Germinal center (tissue), 1 donor: ENCODE measurements around the gene CRYBB3.

Source experiments
- DNase-seq: peaks from one replicate; pipeline ENCODE4 v3.0.0; 2012; ENCODE audit warnings: mixed read lengths, low spot score

CRYBB3 gene

DNA sequence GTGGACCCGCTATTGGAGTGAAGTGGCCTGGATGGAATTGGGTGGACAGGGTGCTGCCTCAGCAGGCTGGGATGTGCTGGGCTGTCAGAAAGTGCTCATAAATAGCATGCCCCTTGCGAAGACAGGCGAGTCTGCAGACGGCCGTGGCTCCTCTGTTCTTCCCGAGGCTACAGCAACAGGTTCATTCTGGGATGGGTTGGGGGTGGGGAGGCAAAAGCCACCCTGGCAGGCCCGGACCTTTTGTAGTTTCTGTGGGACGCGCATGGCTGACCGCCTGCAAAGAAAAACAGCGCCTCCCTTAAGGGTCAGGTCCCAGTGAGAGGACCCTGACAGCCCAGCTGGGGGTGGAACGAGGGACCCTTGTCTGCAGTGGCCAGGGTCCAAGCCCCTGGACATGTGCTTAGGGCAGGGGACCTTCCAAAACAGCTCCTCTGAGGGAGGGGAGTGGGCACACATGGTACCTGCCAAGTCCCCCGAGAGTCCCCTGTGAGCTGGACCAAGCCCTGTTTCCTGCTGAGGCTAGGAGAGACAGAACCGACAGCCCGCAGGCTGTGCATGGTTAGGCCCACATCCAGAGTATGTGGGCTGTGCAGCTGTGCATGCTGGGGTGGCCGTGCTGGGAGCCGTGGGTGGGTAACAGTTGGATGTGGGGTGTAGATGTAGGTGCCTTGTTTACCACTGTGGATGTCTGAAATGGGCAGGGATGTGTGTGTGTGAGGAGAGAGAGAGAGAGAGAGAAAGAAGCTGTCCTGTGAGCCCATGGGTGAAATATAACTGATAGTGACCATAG is at the start of gene CRYBB3:
Gene CRYBB3, plus strand, starts transcription at position 128 of the 790 bp plus-strand sequence. CDS start 1,539 bp downstream, outside the sequence.
- no peak for DNase-seq

DNA sequence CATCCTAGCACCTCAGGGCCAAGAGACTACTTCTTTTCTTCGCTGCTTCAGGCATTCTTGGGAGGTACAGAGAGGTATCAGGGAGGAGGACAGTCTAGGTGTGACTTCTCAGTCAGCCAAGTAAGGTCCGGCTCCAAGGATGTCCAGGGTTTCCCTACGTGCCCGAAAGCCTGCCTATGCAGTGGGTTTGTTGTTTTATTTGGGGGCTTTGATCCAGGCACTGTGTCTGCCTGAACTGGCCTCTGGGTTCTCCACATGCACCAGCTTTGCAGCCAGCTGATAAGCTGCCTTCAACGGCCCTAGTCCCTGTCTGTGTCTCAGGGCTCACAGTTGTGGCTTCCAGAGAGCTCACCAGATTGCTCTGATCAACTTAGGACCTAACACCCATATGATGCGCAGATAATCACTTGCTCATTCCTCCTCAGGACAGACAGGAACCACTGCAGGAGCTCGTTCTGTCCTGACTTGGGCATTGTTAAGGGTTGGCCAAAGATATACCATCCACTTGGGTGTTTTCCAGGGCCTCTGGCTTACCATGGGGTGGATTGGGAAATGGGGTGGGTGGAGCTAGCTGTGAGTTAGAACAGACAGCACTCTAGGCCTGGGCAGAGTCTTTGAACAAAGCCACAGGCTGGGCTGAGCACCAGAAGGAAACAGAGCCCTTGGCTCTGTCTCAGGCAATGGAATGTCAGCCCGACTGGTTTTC is 45.5 kb upstream of the CRYBB3 start:
- DNase-seq, result no peak

DNA sequence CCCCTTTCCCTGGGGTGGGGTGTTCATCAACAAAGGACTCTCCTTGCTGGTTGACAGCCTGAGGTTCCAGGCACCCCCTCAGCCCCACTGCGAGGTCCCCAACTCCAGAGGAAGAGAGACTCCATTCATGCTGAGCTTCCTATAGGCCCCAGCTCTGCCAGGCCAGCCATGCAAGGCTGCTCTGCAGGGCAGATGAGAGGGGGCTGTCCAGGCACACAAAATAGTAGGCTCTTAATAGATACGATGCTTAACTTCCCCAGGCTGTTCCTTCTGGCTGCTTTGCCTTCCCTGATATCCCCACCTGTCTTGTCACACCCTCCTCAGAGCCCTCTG is 45.0 kb upstream of the CRYBB3 start:
- DNase-seq, result no peak

DNA sequence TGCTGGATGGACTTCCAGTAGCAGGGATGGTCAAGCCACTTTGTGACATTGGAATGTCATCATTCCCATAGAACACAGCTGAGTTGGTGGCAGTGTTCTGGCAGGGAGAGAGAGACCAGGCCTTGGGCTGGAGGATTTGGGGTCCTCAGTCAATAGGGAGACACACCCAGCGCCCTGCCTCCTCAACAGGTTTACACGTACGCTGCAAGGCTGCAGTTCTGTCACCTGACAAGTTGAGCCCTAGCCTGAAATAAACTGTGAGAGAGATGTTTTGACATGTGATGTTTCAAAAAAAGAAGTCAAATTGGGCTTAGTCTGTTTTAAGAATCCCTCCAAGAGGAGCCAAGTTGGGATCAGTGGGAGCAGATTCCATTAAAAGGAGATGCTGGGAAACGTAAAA is 42.9 kb upstream of the CRYBB3 start:
- no peak for DNase-seq

DNA sequence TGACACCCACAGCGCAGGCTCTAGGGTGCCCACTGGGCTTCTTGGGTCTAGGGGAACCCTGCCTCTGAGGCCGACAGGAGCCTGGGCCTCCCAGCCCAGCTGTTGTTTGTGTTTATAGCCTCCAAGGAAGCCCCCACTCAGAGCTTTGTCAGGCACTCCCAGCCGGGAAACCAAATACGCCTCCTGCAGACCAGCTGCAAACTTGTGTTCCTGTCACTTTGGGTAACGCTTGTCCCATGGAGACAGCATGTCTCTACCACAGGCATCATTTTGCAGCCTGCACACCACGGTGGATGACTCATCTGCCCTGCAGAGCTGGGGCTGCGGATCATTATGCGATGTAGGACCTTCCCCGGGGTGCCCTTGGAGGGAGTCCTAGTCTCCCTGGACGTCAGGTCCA is 40.6 kb upstream of the CRYBB3 start:
- no peak for DNase-seq

DNA sequence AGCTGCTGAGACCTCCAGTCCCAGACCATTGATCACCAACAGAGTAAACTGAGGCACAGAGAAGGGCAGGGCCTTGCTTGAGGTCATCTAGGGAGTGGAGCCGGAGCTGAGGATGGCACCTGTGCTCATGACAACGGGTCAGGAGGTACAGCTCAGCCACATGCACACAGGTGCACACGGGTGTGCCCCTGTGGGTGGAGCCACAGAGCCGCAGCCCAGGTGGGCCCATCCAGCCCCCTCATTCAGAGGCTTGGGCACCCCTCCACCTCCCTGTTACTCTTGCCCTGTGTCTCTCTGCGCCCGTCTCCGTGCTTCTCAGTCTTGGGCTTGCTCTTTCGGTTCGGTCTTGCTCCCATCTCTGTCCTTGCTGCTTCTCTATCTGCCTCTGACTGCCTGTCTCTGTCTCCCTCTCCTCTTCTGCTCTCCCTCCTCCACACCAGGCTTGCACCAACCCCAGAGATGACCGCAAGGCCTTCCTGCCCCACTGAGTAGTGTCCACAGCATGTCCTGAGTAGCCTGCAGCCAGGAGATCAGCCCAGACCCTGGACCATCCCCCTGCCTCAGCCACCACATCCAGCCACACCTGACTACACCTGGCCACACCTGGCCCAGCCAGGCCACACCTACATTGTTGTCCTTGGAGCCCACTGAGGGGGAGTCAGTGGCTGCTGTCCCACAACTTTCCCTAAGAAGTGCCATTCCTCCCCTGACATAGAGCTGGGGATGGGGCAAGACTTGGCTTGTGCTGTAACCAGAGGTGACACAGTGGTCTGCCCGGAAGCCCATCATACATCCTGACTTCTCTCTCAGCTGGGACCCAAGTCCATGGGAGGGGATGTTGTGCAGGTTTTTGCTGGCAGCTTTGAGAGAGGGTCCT is 39.3 kb upstream of the CRYBB3 start:
- no peak for DNase-seq

DNA sequence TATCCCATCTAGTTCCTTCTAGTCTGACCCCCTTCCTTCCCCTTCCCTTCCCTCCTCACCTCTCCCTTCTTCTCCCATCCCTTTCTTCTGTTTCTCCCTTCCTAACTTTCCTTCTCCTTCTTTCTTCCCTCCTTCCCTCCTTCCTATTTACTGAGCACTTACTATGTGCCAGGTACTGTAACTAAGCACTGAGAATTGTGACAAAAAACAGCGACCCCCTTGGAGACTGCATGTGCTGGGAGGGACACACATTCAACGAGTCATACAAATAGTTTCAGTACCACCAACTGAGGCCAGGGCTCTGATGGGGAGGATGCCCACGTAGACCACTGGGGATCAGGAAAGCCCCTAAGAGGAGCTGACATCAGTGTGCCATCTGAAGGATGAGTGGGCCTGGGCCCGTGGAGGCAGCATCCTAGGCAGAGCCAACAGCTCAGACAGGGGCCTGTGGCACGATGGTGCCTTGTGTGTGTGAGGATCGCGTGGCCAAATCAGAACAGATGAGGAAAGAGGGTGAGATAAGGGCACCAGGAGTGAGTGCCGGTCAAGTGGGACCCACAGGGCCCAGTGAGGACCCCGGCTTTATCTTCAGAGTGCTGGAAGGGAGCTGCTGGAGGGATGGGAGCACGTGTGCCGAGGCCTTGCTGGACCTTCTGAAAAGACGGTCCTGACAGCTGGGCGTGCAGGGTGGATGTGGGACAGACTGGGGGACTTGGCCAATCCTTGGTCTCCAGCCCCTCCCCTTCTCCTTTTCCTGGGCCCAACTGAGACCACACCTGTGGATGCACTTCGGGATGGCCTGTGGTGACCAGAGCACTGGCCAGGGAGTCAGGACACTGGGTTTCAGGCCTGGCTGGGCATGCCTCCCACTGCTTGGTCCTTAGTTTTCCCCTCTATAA is 38.4 kb upstream of the CRYBB3 start:
- no peak for DNase-seq

DNA sequence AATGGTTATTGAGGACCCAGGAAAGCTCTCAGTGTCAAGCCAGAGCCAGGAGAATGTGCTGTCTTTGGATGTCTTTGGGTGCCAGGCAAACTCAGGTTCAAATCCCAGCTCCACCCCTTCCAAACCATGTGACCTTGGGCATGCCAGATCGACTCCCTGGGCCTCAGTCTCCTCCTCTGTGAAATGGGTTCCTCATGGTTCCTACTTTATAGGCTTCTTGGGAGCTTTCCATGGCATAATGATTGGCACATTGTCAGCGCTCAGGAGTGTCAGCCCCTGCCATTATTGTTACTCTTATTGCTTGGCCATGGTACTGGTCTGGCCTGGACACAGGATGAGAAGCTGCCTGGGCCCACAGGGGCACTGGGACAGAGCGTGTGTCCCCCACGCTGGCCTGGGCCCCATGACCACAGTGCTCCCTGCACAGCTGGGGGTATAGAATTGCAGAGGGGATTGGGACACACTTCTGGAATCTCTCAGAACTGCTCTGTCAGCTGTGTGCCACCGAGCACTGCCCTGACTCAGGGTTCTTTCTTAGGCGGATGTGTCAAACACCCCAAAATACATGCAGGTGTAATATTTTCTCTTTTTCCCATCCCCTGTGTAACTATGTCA is 37.6 kb upstream of the CRYBB3 start:
- no peak for DNase-seq

DNA sequence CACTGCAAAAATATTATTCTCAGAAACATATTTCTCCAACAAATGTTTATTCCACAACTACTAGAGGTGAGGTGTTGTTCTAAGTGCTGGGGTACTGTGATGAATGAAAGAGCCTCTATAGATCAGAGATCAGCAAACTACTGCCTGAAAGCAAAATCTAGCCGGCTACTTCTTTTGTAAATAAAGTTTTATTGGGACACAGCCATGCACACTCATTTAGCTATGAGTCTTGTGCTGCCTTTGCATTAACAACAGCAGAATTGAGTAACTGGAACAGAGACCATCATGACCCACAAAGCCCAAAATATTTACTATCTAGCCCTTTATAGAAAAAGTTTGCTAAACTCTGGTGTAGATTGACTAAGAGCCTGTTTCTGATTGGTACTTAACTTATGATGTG is 37.1 kb upstream of the CRYBB3 start:
- DNase-seq, result no peak

DNA sequence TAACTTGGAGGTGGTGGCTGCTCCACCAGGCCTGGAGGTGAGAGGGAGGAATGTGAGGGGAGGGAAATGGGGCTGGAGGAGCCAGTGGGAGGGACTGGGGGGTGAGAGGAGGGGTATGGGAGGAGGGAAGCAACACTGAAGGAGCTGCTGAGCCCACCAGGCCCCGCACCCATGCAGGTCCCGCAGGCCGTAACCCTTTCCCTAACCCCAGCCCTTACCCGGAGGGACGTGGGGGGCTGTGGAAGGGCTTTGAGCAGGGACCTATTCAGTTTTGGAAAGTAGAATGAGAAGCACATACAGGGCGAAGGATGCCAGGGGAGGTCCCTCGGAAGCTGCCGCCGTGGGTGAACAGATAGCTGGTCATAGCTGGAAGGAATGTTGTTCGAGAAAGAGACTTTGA is 33.9 kb upstream of the CRYBB3 start:
- DNase-seq, result no peak

DNA sequence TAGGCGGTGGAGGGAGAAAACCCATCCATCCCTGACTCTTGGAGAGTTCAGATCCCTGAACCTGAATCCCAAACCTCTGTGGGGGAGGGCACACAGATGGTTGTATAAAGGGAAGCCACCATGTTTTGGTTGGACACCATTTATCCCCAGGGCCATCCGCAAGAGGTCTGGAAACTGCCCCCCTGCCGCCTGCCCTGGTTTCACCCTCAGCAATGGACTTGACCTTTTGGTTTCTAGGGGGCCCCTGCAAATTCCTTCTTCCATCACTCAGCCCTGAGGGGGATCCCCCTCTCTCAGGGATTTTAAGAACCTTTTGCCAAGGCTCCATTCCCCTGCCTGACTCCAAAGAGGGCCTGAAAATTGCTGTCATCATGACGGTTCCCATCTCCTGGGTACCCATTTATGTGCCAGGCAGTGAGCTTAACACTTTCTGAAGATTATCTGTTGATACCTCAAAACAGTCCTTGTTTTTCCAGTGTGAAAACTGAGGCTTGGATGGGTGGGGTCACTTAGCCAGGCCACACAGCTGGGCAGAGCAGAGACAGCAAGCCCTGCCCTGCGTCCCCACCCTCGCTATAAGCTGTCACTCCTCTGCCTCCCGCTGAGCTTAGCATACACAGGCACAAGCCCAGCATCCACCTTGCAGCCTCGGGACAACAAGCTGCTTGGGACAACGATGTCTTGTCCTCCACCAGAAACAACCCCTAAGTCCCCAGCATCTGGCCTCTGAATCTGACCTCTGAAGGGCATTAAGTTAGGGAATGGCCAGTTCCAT is 33.2 kb upstream of the CRYBB3 start:
- no peak for DNase-seq

DNA sequence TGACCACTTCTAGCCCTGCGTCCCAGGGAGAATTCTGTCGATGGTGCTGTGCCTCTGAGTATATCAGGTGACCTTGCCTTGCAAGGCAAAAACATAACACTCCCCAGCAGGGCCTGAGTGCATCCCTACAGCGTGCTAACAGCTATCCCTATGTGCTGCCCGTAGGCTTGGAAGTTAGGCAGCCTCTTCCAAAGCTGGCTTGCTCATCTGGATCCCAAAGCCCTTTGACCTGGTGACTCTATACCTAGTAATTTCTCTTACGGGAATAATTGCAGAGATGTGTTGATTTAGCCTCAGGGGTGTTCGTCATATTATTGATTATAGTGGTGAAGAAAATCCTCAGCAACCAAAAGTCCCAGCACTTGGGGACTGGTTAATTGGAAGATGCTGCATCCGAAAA is 32.6 kb upstream of the CRYBB3 start:
- no peak for DNase-seq

DNA sequence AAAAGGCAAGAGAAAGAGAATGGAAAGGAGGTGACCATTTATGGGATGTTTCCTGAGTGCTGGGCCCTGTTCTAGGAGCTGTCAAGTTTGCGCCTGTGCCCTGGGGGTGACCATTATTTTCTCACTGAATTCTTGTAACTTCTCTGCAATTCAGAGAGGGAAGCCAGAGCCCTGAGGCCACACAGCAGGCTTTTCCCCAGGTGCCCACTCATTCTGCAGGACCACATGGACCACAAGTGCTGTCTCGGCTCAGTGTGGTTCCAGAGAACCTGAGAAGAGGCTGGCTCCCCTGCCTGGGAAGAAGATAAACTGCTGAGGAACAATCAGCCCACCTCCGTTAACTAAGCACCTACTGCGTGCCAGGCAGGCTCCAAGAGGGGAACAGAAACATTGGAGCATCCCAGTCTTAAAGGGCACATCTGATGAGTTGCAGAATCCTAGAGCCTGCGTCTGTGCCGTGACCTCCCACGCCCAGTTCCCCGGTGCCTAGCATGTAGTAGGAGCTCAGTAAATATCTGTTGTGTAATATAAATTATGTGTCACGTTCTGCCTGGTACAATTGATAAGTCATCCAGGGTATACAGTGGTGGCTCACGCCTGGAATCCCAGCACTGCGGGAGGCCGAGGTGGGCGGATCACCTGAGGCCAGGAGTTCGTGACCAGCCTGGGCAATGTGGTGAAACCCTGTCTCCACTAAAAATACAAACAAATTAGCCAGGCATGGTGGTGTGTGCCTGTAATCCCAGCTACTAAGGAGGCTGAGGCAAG is 31.6 kb upstream of the CRYBB3 start:
- no peak for DNase-seq

DNA sequence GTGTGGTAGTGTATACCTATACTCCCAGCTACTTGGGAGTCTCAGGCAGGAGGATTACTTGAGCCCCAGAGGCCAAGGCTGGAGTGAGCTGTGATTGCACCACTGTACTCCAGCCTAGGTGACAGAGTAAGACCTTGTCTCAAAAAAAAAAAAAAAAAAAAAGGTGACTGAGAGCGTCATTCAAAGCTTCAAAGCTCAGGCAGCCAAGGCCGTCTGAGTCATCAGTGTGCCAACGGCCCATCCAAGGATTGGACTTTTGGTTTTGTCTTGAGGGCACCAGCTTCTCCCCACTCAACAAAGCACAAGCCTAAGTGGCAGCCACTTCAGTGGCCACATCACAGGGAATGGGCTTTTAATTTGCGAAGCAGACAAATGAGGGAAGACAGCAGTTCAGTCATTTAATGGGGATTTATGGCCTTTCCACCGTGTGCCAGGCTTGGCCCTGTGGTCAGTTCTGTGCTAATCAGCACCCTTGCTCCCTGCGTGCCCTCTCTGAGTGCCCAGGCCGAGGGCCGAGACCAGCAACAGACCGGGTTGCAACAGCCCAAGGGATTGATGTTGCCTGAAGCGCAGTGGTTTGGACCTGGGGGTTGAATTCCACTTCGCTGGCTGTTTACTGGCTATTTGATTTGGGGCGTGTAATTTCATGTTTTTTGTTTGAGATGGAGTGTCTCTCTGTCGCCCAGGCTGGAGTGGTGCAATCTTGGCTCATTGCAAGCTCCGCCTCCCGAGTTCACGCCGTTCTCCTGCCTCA is 30.2 kb upstream of the CRYBB3 start:
- DNase-seq, result no peak

DNA sequence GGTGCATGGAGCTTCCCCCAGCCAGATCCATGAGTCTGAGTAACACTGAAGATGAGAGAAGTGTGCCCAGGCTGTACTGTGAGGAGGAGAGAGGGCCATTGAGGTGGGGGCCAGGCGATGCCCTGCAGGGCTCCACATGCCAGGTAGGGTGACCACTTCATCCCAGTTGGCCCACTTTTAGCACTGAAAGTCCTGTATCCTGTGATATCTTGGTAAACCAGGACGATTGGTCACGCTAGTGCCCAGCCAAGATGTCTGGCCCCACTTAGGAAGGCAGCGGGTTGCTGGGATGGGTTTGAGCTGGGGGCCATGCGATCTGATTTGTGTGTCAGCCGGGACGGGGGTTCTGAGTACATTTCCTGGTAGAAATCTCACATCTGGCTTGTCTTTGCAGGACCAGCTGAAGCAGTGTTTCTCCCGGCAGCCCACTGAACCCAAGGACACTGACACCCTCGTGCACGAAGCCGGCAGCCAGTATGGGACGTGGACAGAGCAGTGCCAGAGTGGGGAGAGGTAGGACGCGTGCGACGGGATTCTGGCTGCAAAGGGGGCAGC is 29.2 kb upstream of the CRYBB3 start:
- DNase-seq, result no peak

DNA sequence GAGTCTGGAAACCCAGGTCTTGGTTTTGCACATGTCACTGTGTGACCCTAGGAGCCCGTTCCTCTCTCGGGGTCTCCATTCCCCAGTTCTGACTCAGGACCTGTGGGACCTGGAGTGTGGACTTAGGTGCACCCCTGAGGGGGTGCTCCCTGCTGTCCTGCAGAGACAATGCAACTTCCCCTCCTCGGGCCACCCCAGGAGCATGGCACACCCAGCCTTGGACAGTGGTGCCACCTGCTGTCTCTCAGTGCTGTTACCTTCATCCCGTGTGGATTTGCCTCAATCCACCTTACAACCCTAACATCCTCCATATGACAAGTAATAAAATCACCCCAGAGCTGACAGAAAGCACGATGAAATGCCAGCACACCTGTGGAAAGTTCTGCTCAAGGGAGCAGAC is 27.5 kb upstream of the CRYBB3 start:
- DNase-seq, result no peak

DNA sequence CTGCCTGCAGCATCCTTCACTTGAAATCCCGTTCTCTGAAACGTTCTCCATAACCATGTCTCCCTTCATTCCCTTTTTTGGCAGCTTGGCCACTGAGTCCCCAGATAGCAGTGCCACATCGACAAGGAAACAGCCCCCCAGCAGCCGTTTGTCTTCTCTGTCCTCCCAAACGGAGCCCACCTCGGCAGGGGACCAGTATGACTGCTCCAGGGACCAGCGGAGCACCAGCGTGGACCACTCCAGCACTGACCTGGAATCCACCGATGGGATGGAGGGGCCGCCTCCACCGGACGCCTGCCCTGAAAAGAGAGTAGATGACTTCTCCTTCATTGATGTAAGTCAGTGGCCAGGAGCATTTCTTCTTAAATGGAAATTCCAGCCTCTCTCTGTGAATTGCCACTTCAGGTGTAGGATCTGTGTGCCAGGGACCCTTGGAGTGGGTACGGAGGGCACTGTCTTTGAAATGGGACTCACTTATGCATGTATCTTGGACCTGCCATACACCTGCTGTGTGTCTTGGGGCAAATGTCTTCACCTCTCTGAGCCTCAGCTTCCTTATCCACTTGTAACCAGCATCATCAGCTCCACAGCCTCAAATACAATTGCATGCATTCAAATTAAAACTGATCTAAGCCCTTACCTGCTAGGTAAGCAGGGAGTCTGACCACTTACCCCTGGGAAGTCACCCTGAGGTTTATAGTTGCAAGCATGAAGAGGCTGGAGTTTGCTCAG is 25.3 kb upstream of the CRYBB3 start:
- DNase-seq, result no peak

DNA sequence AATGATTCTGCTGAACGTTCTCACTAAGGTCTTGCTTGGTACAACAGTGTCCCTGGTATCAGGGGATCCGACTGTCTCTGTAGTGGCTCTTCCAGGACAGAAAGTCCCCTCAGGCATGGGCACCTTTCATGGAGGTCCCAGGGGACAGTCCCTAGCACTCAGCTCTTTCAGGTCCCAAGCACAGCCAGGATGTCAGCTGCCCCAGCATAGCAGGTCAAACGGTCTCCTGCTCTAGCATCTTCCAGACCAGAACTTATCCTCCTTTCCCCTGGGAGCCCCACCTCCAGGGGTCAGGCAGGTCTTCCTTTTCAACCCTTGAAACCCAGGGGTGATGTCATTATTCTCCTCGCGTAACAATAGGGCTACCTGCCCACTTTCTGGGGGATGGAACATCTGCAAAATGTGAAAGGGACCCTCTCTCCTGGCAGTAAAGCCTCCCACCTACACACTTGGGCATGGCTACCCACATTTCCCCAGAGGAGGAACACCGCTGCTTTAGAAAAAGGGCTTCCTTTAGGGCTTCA is 24.7 kb upstream of the CRYBB3 start:
- no peak for DNase-seq
